SU-DHL-6 (cell line): ENCODE measurements around the gene NOTUM.

ENCODE experiments used
- EZH2phosphoT487 ChIP-seq: fragments of 200-600 bp; sonication (generic), shearing (Covaris generic); conservative IDR thresholded peaks from 2 replicates; pipeline ENCODE4 v1.6.1; 2018; ENCODE audit warnings: mild to moderate bottlenecking, antibody characterized with exemption, low read length, moderate library complexity, mixed read lengths
- TF ChIP-seq, protein P1 (sequence below): fragments of 200-600 bp; sonication (generic); IDR thresholded peaks from one replicate; pipeline ENCODE4 v1.5.1; 2017; ENCODE audit warnings: antibody characterized with exemption, mild to moderate bottlenecking, low read length, moderate library complexity; ENCODE audit not compliant: insufficient read depth, poor library complexity, severe bottlenecking

DNA sequence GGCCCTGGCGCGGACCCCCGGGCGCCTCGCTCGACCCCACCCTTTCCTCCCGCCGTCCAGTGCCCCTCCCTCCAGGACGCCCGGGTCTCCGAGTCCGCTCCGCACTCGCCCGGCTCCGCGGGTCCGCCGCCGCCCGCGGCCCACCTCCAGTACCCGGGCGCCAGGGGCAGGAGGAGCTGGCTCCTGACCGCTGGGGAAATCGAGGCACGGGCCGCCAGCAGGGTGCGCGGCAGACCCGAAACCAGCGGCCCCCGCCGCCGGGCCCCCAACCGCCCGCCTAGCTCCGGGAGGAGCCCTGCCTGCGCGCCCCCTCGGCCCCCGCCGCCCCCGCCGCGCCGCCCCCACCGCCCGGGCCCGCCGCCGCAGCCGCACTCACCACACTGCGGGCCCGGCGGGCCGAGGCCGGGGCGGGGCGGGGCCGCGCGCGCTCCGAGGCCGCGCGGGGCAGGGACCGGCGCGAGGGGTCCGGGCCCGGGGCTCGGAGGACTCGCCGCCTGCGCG lies 33.8 kb downstream of the NOTUM start:
- TF ChIP-seq, protein P1, sequence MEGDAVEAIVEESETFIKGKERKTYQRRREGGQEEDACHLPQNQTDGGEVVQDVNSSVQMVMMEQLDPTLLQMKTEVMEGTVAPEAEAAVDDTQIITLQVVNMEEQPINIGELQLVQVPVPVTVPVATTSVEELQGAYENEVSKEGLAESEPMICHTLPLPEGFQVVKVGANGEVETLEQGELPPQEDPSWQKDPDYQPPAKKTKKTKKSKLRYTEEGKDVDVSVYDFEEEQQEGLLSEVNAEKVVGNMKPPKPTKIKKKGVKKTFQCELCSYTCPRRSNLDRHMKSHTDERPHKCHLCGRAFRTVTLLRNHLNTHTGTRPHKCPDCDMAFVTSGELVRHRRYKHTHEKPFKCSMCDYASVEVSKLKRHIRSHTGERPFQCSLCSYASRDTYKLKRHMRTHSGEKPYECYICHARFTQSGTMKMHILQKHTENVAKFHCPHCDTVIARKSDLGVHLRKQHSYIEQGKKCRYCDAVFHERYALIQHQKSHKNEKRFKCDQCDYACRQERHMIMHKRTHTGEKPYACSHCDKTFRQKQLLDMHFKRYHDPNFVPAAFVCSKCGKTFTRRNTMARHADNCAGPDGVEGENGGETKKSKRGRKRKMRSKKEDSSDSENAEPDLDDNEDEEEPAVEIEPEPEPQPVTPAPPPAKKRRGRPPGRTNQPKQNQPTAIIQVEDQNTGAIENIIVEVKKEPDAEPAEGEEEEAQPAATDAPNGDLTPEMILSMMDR = no peak
- TF ChIP-seq EZH2phosphoT487 = no peak
